K562 (cell line): ENCODE measurements around the gene PCYT1A. TPM values are rescaled to one million over a fixed set of nuclear protein-coding genes. Genes with fewer than 3 reads are reported as not detected.

Experiments used
- DMBX1 ChIP-seq: fragments of 250-450 bp; sonication (Bioruptor Pico); IDR thresholded peaks from 2 replicates; pipeline ENCODE4 v1.8.0; 2022; ENCODE audit warnings: inconsistent platforms, mild to moderate bottlenecking, moderate library complexity, borderline replicate concordance
- MED1 ChIP-seq: sonication (generic); formaldehyde crosslinking; IDR thresholded peaks from 2 replicates; pipeline ENCODE4 v1.8.1; 2023; ENCODE audit warnings: missing genetic modification reagents, borderline replicate concordance
- MEIS2 ChIP-seq: fragments of 450-650 bp; IDR thresholded peaks from 2 replicates; pipeline ENCODE4 v1.6.1; 2014; ENCODE audit warnings: mild to moderate bottlenecking; ENCODE audit not compliant: partially characterized antibody
- NFE2 ChIP-seq: IDR thresholded peaks from 2 replicates; pipeline ENCODE4 v1.6.1; 2014; ENCODE audit warnings: antibody characterized with exemption, low read depth
- NFIC ChIP-seq: fragments of 450-650 bp; IDR thresholded peaks from 2 replicates; pipeline ENCODE4 v1.6.1; 2017; ENCODE audit warnings: mild to moderate bottlenecking, inconsistent platforms
- NR2F6 ChIP-seq: fragments of 450-650 bp; formaldehyde crosslinking; IDR thresholded peaks from 2 replicates; pipeline ENCODE4 v1.4.0; 2020; ENCODE audit warnings: mild to moderate bottlenecking
- SNRNP70 ChIP-seq: fragments of 200-400 bp; formaldehyde crosslinking; optimal IDR thresholded peaks from 2 replicates; pipeline ENCODE3; 2017; ENCODE audit warnings: low read depth, low read length
- ZNF282 ChIP-seq: sonication (generic); formaldehyde crosslinking; IDR thresholded peaks from 2 replicates; pipeline ENCODE4 v1.8.1; 2023; ENCODE audit warnings: missing genetic modification reagents
- polyA plus RNA-seq, 8 experiments: library from polyadenylated mRNA; depleted of rRNA in 4 of 8; stranded (reverse) in 5 of 8; unstranded in 3 of 8; fragments of >200 nt; fragmentation: Nextera tagmentation in 2 of 8; fragmentation: Illumina TruSeq in 1 of 8; extraction: Ambion mirVana in 2 of 8; extraction: Trizol in 1 of 8; gene quantifications; 2 replicates each; pipeline versions ENCODE4 v1.2.1 to v1.2.3, GENCODE V29; 2011 to 2014; ENCODE audit warnings: inconsistent platforms in 1 of 8, missing spikeins in 1 of 8
- total RNA-seq, 7 experiments: library from RNA; depleted of rRNA in 6 of 7; stranded (reverse); fragments of >200 nt in 6 of 7; fragmentation: Illumina TruSeq in 2 of 7; extraction: Trizol in 2 of 7; gene quantifications; 2 replicates each; pipeline versions ENCODE4 v1.2.1 to v1.2.3, GENCODE V29; 2011 to 2021; ENCODE audit warnings: low replicate concordance in 1 of 7
- TF ChIP-seq, protein P1 (sequence below): sonication (generic); IDR thresholded peaks from 2 replicates; pipeline ENCODE4 v1.6.1; 2016
- TF ChIP-seq, protein P2 (sequence below): sonication (generic); formaldehyde crosslinking; IDR thresholded peaks from 2 replicates; pipeline ENCODE4 v1.8.1; 2022; ENCODE audit warnings: missing genetic modification reagents
- TF ChIP-seq, protein P3 (sequence below): fragments of 250-450 bp; sonication (Bioruptor Pico); IDR thresholded peaks from 2 replicates; pipeline ENCODE4 v1.4.0; 2020; ENCODE audit warnings: mild to moderate bottlenecking, moderate library complexity
- TF ChIP-seq, protein P4 (sequence below): fragments of 450-650 bp; IDR thresholded peaks from 2 replicates; pipeline ENCODE4 v1.6.1; 2016; ENCODE audit warnings: low read depth

The PCYT1A gene
- total and polyA plus RNA-seq, 9 of the 15 experiments (the other 6 are each of a cell fraction or from before 2014, with no cell fraction given): 13.4 to 62.8 (median 49.4) TPM

DNA sequence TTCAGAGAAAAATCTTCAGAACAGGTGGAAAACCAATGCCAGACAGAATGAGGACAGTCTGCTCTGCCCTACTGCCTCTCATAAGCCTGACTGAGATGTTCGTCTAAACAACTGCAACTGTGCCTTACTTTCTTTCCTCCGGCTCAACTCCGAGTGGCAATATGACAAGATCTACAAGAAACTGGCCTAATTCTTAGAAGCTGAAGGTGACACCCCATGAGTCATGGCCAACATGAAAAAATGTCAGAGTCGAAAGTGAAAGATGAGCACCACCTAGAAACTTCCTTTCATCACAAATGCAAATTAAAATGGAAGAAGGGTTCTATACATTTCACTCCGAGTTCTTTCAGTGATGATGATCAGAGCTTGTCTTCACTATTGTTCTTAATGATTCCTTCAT is 12.9 kb downstream of the PCYT1A start (continued):
- TF ChIP-seq, protein P1, sequence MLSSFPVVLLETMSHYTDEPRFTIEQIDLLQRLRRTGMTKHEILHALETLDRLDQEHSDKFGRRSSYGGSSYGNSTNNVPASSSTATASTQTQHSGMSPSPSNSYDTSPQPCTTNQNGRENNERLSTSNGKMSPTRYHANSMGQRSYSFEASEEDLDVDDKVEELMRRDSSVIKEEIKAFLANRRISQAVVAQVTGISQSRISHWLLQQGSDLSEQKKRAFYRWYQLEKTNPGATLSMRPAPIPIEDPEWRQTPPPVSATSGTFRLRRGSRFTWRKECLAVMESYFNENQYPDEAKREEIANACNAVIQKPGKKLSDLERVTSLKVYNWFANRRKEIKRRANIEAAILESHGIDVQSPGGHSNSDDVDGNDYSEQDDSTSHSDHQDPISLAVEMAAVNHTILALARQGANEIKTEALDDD: no peak
- TF ChIP-seq, protein P2, sequence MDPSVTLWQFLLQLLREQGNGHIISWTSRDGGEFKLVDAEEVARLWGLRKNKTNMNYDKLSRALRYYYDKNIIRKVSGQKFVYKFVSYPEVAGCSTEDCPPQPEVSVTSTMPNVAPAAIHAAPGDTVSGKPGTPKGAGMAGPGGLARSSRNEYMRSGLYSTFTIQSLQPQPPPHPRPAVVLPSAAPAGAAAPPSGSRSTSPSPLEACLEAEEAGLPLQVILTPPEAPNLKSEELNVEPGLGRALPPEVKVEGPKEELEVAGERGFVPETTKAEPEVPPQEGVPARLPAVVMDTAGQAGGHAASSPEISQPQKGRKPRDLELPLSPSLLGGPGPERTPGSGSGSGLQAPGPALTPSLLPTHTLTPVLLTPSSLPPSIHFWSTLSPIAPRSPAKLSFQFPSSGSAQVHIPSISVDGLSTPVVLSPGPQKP (CRISPR knock-in tag): no peak
- TF ChIP-seq, protein P3, sequence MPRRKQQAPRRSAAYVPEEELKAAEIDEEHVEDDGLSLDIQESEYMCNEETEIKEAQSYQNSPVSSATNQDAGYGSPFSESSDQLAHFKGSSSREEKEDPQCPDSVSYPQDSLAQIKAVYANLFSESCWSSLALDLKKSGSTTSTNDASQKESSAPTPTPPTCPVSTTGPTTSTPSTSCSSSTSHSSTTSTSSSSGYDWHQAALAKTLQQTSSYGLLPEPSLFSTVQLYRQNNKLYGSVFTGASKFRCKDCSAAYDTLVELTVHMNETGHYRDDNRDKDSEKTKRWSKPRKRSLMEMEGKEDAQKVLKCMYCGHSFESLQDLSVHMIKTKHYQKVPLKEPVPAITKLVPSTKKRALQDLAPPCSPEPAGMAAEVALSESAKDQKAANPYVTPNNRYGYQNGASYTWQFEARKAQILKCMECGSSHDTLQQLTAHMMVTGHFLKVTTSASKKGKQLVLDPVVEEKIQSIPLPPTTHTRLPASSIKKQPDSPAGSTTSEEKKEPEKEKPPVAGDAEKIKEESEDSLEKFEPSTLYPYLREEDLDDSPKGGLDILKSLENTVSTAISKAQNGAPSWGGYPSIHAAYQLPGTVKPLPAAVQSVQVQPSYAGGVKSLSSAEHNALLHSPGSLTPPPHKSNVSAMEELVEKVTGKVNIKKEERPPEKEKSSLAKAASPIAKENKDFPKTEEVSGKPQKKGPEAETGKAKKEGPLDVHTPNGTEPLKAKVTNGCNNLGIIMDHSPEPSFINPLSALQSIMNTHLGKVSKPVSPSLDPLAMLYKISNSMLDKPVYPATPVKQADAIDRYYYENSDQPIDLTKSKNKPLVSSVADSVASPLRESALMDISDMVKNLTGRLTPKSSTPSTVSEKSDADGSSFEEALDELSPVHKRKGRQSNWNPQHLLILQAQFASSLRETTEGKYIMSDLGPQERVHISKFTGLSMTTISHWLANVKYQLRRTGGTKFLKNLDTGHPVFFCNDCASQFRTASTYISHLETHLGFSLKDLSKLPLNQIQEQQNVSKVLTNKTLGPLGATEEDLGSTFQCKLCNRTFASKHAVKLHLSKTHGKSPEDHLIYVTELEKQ (CRISPR knock-in tag): no peak
- TF ChIP-seq SNRNP70 (no peak), MED1 (CRISPR knock-in tag) (no peak), NFIC (no peak), NR2F6 (CRISPR knock-in tag) (no peak), ZNF282 (CRISPR knock-in tag) (no peak), NFE2 (0 out of 2 replicates have a peak, but pooled peaks have one; percentile 19), DMBX1 (CRISPR knock-in tag) (no peak), MEIS2 (peak; percentile 90)
- TF ChIP-seq, protein P4, sequence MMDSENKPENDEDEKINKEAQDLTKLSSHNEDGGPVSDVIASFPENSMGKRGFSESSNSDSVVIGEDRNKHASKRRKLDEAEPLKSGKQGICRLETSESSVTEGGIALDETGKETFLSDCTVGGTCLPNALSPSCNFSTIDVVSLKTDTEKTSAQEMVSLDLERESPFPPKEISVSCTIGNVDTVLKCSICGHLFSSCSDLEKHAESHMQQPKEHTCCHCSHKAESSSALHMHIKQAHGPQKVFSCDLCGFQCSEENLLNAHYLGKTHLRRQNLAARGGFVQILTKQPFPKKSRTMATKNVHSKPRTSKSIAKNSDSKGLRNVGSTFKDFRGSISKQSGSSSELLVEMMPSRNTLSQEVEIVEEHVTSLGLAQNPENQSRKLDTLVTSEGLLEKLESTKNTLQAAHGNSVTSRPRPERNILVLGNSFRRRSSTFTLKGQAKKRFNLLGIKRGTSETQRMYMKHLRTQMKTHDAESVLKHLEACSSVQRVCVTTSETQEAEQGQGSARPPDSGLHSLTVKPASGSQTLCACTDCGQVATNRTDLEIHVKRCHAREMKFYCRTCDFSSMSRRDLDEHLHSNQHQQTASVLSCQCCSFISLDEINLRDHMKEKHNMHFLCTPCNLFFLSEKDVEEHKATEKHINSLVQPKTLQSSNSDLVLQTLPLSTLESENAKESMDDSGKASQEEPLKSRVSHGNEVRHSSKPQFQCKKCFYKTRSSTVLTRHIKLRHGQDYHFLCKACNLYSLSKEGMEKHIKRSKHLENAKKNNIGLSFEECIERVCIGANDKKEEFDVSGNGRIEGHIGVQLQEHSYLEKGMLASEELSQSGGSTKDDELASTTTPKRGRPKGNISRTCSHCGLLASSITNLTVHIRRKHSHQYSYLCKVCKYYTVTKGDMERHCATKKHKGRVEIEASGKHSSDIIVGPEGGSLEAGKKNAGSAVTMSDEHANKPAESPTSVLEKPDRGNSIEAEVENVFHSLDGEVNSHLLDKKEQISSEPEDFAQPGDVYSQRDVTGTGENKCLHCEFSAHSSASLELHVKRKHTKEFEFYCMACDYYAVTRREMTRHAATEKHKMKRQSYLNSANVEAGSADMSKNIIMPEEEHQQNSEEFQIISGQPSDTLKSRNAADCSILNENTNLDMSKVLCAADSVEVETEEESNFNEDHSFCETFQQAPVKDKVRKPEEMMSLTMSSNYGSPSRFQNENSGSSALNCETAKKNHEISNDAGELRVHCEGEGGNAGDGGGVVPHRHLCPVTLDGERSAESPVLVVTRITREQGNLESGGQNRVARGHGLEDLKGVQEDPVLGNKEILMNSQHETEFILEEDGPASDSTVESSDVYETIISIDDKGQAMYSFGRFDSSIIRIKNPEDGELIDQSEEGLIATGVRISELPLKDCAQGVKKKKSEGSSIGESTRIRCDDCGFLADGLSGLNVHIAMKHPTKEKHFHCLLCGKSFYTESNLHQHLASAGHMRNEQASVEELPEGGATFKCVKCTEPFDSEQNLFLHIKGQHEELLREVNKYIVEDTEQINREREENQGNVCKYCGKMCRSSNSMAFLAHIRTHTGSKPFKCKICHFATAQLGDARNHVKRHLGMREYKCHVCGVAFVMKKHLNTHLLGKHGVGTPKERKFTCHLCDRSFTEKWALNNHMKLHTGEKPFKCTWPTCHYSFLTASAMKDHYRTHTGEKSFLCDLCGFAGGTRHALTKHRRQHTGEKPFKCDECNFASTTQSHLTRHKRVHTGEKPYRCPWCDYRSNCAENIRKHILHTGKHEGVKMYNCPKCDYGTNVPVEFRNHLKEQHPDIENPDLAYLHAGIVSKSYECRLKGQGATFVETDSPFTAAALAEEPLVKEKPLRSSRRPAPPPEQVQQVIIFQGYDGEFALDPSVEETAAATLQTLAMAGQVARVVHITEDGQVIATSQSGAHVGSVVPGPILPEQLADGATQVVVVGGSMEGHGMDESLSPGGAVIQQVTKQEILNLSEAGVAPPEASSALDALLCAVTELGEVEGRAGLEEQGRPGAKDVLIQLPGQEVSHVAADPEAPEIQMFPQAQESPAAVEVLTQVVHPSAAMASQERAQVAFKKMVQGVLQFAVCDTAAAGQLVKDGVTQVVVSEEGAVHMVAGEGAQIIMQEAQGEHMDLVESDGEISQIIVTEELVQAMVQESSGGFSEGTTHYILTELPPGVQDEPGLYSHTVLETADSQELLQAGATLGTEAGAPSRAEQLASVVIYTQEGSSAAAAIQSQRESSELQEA: no peak
